IMR-90 (cell line): ENCODE results near the gene SH2D6. TPM values are rescaled to one million over a fixed set of nuclear protein-coding genes. Genes with fewer than 3 reads are reported as not detected.

ENCODE experiments used
- ATAC-seq: fragments of 200-7000 bp; cut with Tn5 transposase; 2 replicates; pipeline ENCODE4 v1.9.1; 2020; ENCODE audit warnings: low read depth, mild to moderate bottlenecking, moderate library complexity
- BruUV-seq: library from RNA; stranded (reverse); fragments of 400-500 nt; replicated peaks from 2 replicates; lab custom pipeline; 2021; lab: Mats Ljungman, UMichigan
- CTCF ChIA-PET: fragments of 300-600 bp; formaldehyde crosslinking; extraction: SDS; loops from one replicate; lab custom pipeline; 2021; ENCODE audit warnings: antibody characterized with exemption; lab: Yijun Ruan, JAX
- POLR2A ChIA-PET: fragments of 300-600 bp; sonication (Branson Sonifier 250); formaldehyde crosslinking; loops from one replicate; lab custom pipeline; 2022; ENCODE audit warnings: antibody characterized with exemption; ENCODE audit not compliant: unreplicated experiment; lab: Charles Lee
- DNase-seq: peaks from one replicate; pipeline ENCODE4 v3.0.0; 2013
- H2AFZ ChIP-seq: replicated peaks from 2 replicates; pipeline ENCODE3; 2013; ENCODE audit warnings: low read length, mild to moderate bottlenecking; ENCODE audit not compliant: poor library complexity
- H2AK5ac ChIP-seq: 2 replicates; pipeline ENCODE4 v1.6.1; 2013; ENCODE audit warnings: low read depth, low read length, inconsistent platforms
- H2AK9ac ChIP-seq: replicated peaks from 2 replicates; pipeline ENCODE3; 2013; ENCODE audit warnings: mild to moderate bottlenecking, low read depth, low read length, moderate library complexity; ENCODE audit not compliant: poor library complexity
- H2BK120ac ChIP-seq: 2 replicates; pipeline ENCODE4 v1.6.1; 2013; ENCODE audit warnings: low read depth, low read length, inconsistent platforms
- H2BK15ac ChIP-seq: 3 replicates; pipeline ENCODE4 v1.6.1; 2013; ENCODE audit warnings: low read depth, low read length, inconsistent platforms
- H2BK20ac ChIP-seq: 2 replicates; pipeline ENCODE4 v1.6.1; 2013; ENCODE audit warnings: low read depth, mild to moderate bottlenecking, inconsistent platforms, low read length, moderate library complexity
- H2BK5ac ChIP-seq: 2 replicates; pipeline ENCODE4 v1.6.1; 2013; ENCODE audit warnings: mild to moderate bottlenecking, low read depth, low read length, inconsistent platforms; ENCODE audit not compliant: poor library complexity, severe bottlenecking
- H3K14ac ChIP-seq: replicated peaks from 2 replicates; pipeline ENCODE4 v1.6.1; 2013; ENCODE audit warnings: low read depth, low read length, inconsistent platforms
- H3K18ac ChIP-seq: 2 replicates; pipeline ENCODE4 v1.6.1; 2013; ENCODE audit warnings: low read depth, low read length, control low read depth
- H3K23ac ChIP-seq: 2 replicates; pipeline ENCODE4 v1.6.1; 2013; ENCODE audit warnings: low read depth, low read length, inconsistent platforms
- H3K27ac ChIP-seq: 2 replicates; pipeline ENCODE4 v1.5.1; 2013; ENCODE audit warnings: mild to moderate bottlenecking, control low read depth, low read length; ENCODE audit not compliant: insufficient read depth
- H3K27me3 ChIP-seq: 2 replicates; pipeline ENCODE4 v1.6.1; 2013; ENCODE audit warnings: low read length; ENCODE audit not compliant: control insufficient read depth, insufficient read depth
- H3K36me3 ChIP-seq: 2 replicates; pipeline ENCODE4 v1.6.1; 2013; ENCODE audit warnings: low read length, mixed read lengths; ENCODE audit not compliant: control insufficient read depth, insufficient read depth
- H3K4ac ChIP-seq: 2 replicates; pipeline ENCODE4 v1.6.1; 2013; ENCODE audit warnings: low read depth, low read length, inconsistent platforms
- H3K4me1 ChIP-seq: 2 replicates; pipeline ENCODE4 v1.6.1; 2013; ENCODE audit warnings: low read length, mixed read lengths; ENCODE audit not compliant: control insufficient read depth, insufficient read depth
- H3K4me2 ChIP-seq: 2 replicates; pipeline ENCODE4 v1.6.1; 2013; ENCODE audit warnings: low read depth, mild to moderate bottlenecking, control low read depth, low read length, moderate library complexity
- H3K4me3 ChIP-seq: 2 replicates; pipeline ENCODE4 v1.5.1; 2013; ENCODE audit warnings: low read depth, mild to moderate bottlenecking, control low read depth, low read length, moderate library complexity; ENCODE audit not compliant: insufficient read depth
- H3K56ac ChIP-seq: 2 replicates; pipeline ENCODE4 v1.6.1; 2013; ENCODE audit warnings: low read length, inconsistent platforms; ENCODE audit not compliant: insufficient read depth; ENCODE audit errors: extremely low read depth
- H3K79me1 ChIP-seq, 2 experiments: 2 replicates each; pipeline ENCODE4 v1.6.1; 2013; ENCODE audit warnings: low read length in 2 of 2, inconsistent platforms in 1 of 2, low read depth in 1 of 2
- H3K9ac ChIP-seq: 2 replicates; pipeline ENCODE4 v1.6.1; 2013; ENCODE audit warnings: low read depth, low read length, control low read depth
- H3K9me1 ChIP-seq: 2 replicates; pipeline ENCODE4 v1.6.1; 2013; ENCODE audit warnings: low read length, inconsistent platforms; ENCODE audit not compliant: insufficient read depth
- H3K9me3 ChIP-seq: 2 replicates; pipeline ENCODE4 v1.6.1; 2013; ENCODE audit warnings: low read length; ENCODE audit not compliant: control insufficient read depth, insufficient read depth
- H4K20me1 ChIP-seq: 2 replicates; pipeline ENCODE4 v1.6.1; 2013; ENCODE audit warnings: low read length, inconsistent platforms; ENCODE audit not compliant: insufficient read depth
- H4K5ac ChIP-seq: 2 replicates; pipeline ENCODE4 v1.6.1; 2013; ENCODE audit warnings: mild to moderate bottlenecking, low read depth, low read length, control low read depth
- H4K8ac ChIP-seq, 2 experiments: 2 replicates each; pipeline ENCODE4 v1.6.1; 2013; ENCODE audit warnings: low read depth in 2 of 2, low read length in 2 of 2, control low read depth in 1 of 2, inconsistent platforms in 1 of 2
- H4K91ac ChIP-seq: 2 replicates; pipeline ENCODE4 v1.6.1; 2013; ENCODE audit warnings: low read depth, low read length, inconsistent platforms; ENCODE audit not compliant: insufficient read depth
- MAFK ChIP-seq: IDR thresholded peaks from 2 replicates; pipeline ENCODE4 v1.6.1; 2012; ENCODE audit warnings: low read depth, low read length, improper control_type of control experiment
- WGBS, 2 experiments: methylation state at CpG; one replicate each; pipeline versions ENCODE4 v1.1.5 to v1.1.7; 2013; ENCODE audit warnings: missing lambda C conversion rate in 2 of 2; ENCODE audit not compliant: insufficient read length in 1 of 2; ENCODE audit errors: extremely low coverage in 2 of 2; 5-methylcytosine and 5-hydroxymethylcytosine counted together
- dilution Hi-C: fragments of 300-500 bp; cut with HindIII; formaldehyde crosslinking; loops from one replicate; pipeline ENCODE4 v1.14.3; 2018; ENCODE audit warnings: low sequenced_read_pairs; ENCODE audit not compliant: unreplicated experiment
- in situ Hi-C: fragments of 300-500 bp; cut with MboI; formaldehyde crosslinking; loops from 3 replicates; pipeline ENCODE4 v1.14.3; 2019; ENCODE audit warnings: low sequenced_read_pairs, inconsistent platforms, mixed read lengths
- intact Hi-C: fragments of 100-400 bp; cut with micrococcal nuclease; formaldehyde crosslinking; loops from 2 replicates; pipeline ENCODE4 v1.10.0; 2022
- polyA plus RNA-seq, 3 experiments: library from polyadenylated mRNA; depleted of rRNA; stranded (reverse); fragments of >200 nt; gene quantifications; 2 replicates each; pipeline ENCODE4 v1.2.3, GENCODE V29; 2012; ENCODE audit warnings: low replicate concordance in 1 of 3
- total RNA-seq: library from RNA; depleted of rRNA; stranded (reverse); fragments of >200 nt; gene quantifications from 2 replicates; pipeline ENCODE4 v1.2.3, GENCODE V29; 2012
- TF ChIP-seq, protein P1 (sequence below): fragments of 150-350 bp; IDR thresholded peaks from 2 replicates; pipeline ENCODE4 v1.6.1; 2016; ENCODE audit warnings: low read depth, mild to moderate bottlenecking, low read length, moderate library complexity, borderline replicate concordance

The SH2D6 gene
- total and polyA plus RNA-seq, 2 of the 4 experiments (the other 2 are of a cell fraction) = 0.32 to 0.36 TPM

DNA sequence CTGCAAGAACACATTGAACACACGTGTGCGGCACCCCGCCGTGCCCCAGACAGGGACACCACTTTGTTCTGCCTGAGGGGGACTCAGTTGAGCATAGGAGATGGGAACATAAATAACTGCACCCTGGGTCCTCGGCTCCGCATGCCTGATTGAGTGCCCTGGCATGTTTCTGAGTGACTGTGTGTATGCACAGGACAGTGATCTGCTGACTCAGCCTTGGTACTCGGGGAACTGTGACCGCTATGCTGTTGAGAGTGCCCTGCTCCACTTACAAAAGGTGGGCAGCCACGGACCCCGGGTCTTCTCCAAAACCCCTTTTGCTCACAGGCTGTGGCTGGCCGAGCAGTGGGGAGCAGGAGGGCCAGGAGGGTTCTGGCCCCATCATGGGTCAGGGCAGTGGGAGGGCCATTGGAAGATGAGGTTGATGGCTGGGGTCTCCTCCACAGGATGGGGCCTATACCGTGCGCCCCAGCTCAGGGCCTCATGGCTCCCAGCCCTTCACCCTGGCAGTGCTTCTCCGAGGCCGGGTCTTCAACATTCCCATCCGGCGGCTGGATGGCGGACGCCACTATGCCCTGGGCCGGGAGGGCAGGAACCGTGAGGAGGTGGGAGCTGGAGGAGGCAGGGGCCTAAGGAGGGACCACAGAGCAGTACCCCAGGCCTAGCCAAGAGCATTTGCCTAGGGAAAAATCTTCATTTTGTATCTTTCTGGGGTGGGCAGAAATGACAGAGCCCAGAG lies 16.9 kb downstream of the SH2D6 start:
- Histone ChIP-seq H3K9me3 (no peaks in the 10 kb centered on the region), H3K79me1 (peaks cover 0 to 10% of the 10 kb centered on the region in 2 experiments; a peak in 1 of 4 replicates), H2BK15ac (peak overlapping the region; percentile 36; the same call in 1 of the 3 replicates), H2BK5ac (no peak overlapping the region), H4K8ac (no peak overlapping the region), H3K4ac (peak overlapping the region; percentile 32; the same call in 1 of the 2 replicates), H4K91ac (peak overlapping the region; percentile 6; the same call in 1 of the 2 replicates), H3K27ac (no peak overlapping the region), H3K27me3 (no peaks in the 10 kb centered on the region), H4K20me1 (no peaks in the 10 kb centered on the region), H2AFZ (peak overlapping the region; percentile 60), H3K9ac (no peak overlapping the region), H2BK20ac (peak overlapping the region; percentile 27; the same call in 1 of the 2 replicates), H3K36me3 (no peaks in the 10 kb centered on the region), H2BK120ac (no peak overlapping the region), H4K5ac (no peak overlapping the region), H3K9me1 (peaks cover 19% of the 10 kb centered on the region; the same call in 1 of the 2 replicates), H3K18ac (no peak overlapping the region), H3K14ac (no peak overlapping the region), H3K56ac (no peak overlapping the region), H3K4me1 (peaks cover 31% of the 10 kb centered on the region), H3K4me2 (no peak overlapping the region), H2AK5ac (peak overlapping the region; percentile 89; the same call in 1 of the 2 replicates), H3K23ac (no peak overlapping the region), H2AK9ac (no peak overlapping the region), H3K4me3 (no peak overlapping the region)
- TF ChIP-seq, protein P1, sequence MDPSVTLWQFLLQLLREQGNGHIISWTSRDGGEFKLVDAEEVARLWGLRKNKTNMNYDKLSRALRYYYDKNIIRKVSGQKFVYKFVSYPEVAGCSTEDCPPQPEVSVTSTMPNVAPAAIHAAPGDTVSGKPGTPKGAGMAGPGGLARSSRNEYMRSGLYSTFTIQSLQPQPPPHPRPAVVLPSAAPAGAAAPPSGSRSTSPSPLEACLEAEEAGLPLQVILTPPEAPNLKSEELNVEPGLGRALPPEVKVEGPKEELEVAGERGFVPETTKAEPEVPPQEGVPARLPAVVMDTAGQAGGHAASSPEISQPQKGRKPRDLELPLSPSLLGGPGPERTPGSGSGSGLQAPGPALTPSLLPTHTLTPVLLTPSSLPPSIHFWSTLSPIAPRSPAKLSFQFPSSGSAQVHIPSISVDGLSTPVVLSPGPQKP = no peak
- TF ChIP-seq MAFK = peak; percentile 58; the same call in 1 of the 2 replicates
- in situ Hi-C loops (no loop called here), dilution Hi-C loops (no loop called here), intact Hi-C loops (no loop called here)
- DNase-seq (no peak), ATAC-seq (no peak)
- POLR2A ChIA-PET = no interaction called here
- WGBS, 2 experiments = 84% methylated on average over 8 of the region's 21 CpGs; no CpG with 5 or more reads in 1 of the 2 experiments
- BruUV-seq = no TSS peak
- CTCF ChIA-PET = no interaction called here
